HEK293 (cell line): ENCODE results near the gene FBXO2.
A peak's percentile ranks its signal among the peaks of the same experiment; 100 is the strongest.

Source experiments
- CTCF ChIA-PET: fragments of 350-600 bp; formaldehyde crosslinking; extraction: SDS; loops from one replicate; lab custom pipeline; 2021; ENCODE audit warnings: antibody characterized with exemption; lab: Yijun Ruan, JAX
- POLR2A ChIA-PET: fragments of 300-600 bp; formaldehyde crosslinking; extraction: SDS; loops from one replicate; lab custom pipeline; 2020; ENCODE audit warnings: antibody characterized with exemption, inconsistent platforms; lab: Yijun Ruan, JAX
- H3K27ac ChIP-seq: fragments of 200-500 bp; sonication (Bioruptor generic); 2 replicates; pipeline ENCODE4 v1.5.1; 2014; ENCODE audit warnings: low read depth, low read length, control low read depth, inconsistent platforms; ENCODE audit errors: extremely low read depth
- H3K36me3 ChIP-seq, 2 experiments: fragments of 200-500 bp in 1 of 2; sonication (Bioruptor generic) in 1 of 2; 1 replicate in 1 of 2; 2 replicates in 1 of 2; pipeline ENCODE4 v1.5.1; 2014 to 2017; ENCODE audit warnings: inconsistent platforms in 2 of 2, low read length in 2 of 2; ENCODE audit not compliant: control insufficient read depth in 2 of 2, insufficient read depth in 1 of 2
- H3K4me1 ChIP-seq: fragments of 200-500 bp; sonication (Bioruptor generic); 2 replicates; pipeline ENCODE4 v1.5.1; 2014; ENCODE audit warnings: mild to moderate bottlenecking, low read length, inconsistent platforms; ENCODE audit not compliant: control insufficient read depth, insufficient read depth
- H3K4me3 ChIP-seq: 2 replicates; pipeline ENCODE4 v1.5.1; 2011; ENCODE audit warnings: low read depth, mild to moderate bottlenecking, control low read depth, low read length, moderate library complexity
- H3K9me3 ChIP-seq: fragments of 200-500 bp; sonication (Bioruptor generic); 2 replicates; pipeline ENCODE4 v1.5.1; 2014; ENCODE audit warnings: low read depth, low read length, inconsistent platforms; ENCODE audit not compliant: control insufficient read depth, insufficient read depth
- EGR2 ChIP-seq: fragments of 450-650 bp; formaldehyde crosslinking; IDR thresholded peaks from 2 replicates; pipeline ENCODE4 v1.5.1; 2016; ENCODE audit warnings: low read depth, missing biosample characterization, missing genetic modification characterization
- FEZF1 ChIP-seq: fragments of 450-650 bp; formaldehyde crosslinking; IDR thresholded peaks from 2 replicates; pipeline ENCODE4 v1.5.1; 2016; ENCODE audit warnings: missing biosample characterization, missing genetic modification characterization
- GLIS2 ChIP-seq: fragments of 450-650 bp; formaldehyde crosslinking; IDR thresholded peaks from 2 replicates; pipeline ENCODE4 v1.5.1; 2016; ENCODE audit warnings: missing biosample characterization, missing genetic modification characterization
- HOXD13 ChIP-seq: sonication (generic); formaldehyde crosslinking; IDR thresholded peaks from 2 replicates; pipeline ENCODE4 v1.8.0; 2022; ENCODE audit warnings: missing genetic modification reagents, borderline replicate concordance
- SP2 ChIP-seq: fragments of 450-650 bp; formaldehyde crosslinking; IDR thresholded peaks from 2 replicates; pipeline ENCODE4 v1.5.1; 2016; ENCODE audit warnings: missing biosample characterization, missing genetic modification characterization
- SP7 ChIP-seq: fragments of 450-650 bp; formaldehyde crosslinking; IDR thresholded peaks from 2 replicates; pipeline ENCODE4 v1.5.1; 2016; ENCODE audit warnings: missing biosample characterization, missing genetic modification characterization
- YY1 ChIP-seq: fragments of 450-650 bp; formaldehyde crosslinking; IDR thresholded peaks from 2 replicates; pipeline ENCODE4 v1.5.1; 2018; ENCODE audit warnings: missing biosample characterization, missing genetic modification characterization
- ZFP69B ChIP-seq: fragments of 450-650 bp; formaldehyde crosslinking; IDR thresholded peaks from 2 replicates; pipeline ENCODE4 v1.5.1; 2016; ENCODE audit warnings: missing biosample characterization, missing genetic modification characterization
- ZNF174 ChIP-seq: fragments of 450-650 bp; formaldehyde crosslinking; IDR thresholded peaks from 2 replicates; pipeline ENCODE4 v1.5.0; 2017; ENCODE audit warnings: missing biosample characterization, mild to moderate bottlenecking, missing genetic modification characterization
- ZNF221 ChIP-seq: fragments of 450-650 bp; formaldehyde crosslinking; IDR thresholded peaks from 2 replicates; pipeline ENCODE4 v1.5.1; 2017; ENCODE audit warnings: missing biosample characterization, missing genetic modification characterization, borderline replicate concordance
- ZNF561 ChIP-seq: fragments of 450-650 bp; IDR thresholded peaks from 2 replicates; pipeline ENCODE4 v1.5.1; 2018; ENCODE audit warnings: missing biosample characterization, missing genetic modification characterization, borderline replicate concordance
- ZNF610 ChIP-seq: fragments of 450-650 bp; formaldehyde crosslinking; IDR thresholded peaks from 2 replicates; pipeline ENCODE4 v1.5.1; 2016; ENCODE audit warnings: missing biosample characterization, missing genetic modification characterization, borderline replicate concordance
- ZNF623 ChIP-seq: fragments of 450-650 bp; formaldehyde crosslinking; IDR thresholded peaks from 2 replicates; pipeline ENCODE4 v1.5.1; 2016; ENCODE audit warnings: missing biosample characterization, missing genetic modification characterization
- ZNF776 ChIP-seq: fragments of 450-650 bp; formaldehyde crosslinking; IDR thresholded peaks from 2 replicates; pipeline ENCODE4 v1.5.0; 2017; ENCODE audit warnings: missing biosample characterization, missing genetic modification characterization, borderline replicate concordance
- ZXDB ChIP-seq: fragments of 450-650 bp; formaldehyde crosslinking; IDR thresholded peaks from 2 replicates; pipeline ENCODE4 v1.5.1; 2016; ENCODE audit warnings: missing biosample characterization, missing genetic modification characterization
- TF ChIP-seq, protein P1 (sequence below): fragments of 450-650 bp; formaldehyde crosslinking; IDR thresholded peaks from 2 replicates; pipeline ENCODE4 v1.5.1; 2017; ENCODE audit warnings: missing biosample characterization, mild to moderate bottlenecking, missing genetic modification characterization, moderate library complexity
- TF ChIP-seq, protein P2 (sequence below): fragments of 450-650 bp; formaldehyde crosslinking; IDR thresholded peaks from 2 replicates; pipeline ENCODE4 v1.5.1; 2016; ENCODE audit warnings: missing biosample characterization, missing genetic modification characterization, low read depth
- TF ChIP-seq, protein P3 (sequence below): fragments of 450-650 bp; formaldehyde crosslinking; IDR thresholded peaks from 2 replicates; pipeline ENCODE4 v1.5.1; 2016; ENCODE audit warnings: missing biosample characterization, missing genetic modification characterization
- TF ChIP-seq, protein P4 (sequence below): fragments of 450-650 bp; formaldehyde crosslinking; IDR thresholded peaks from 2 replicates; pipeline ENCODE4 v1.5.1; 2016; ENCODE audit warnings: missing biosample characterization, missing genetic modification characterization
- TF ChIP-seq, protein P5 (sequence below): fragments of 450-650 bp; IDR thresholded peaks from 2 replicates; pipeline ENCODE4 v1.5.1; 2018; ENCODE audit warnings: missing biosample characterization, mild to moderate bottlenecking, missing genetic modification characterization
- TF ChIP-seq, protein P6 (sequence below): fragments of 450-650 bp; formaldehyde crosslinking; IDR thresholded peaks from 2 replicates; pipeline ENCODE4 v1.5.1; 2017; ENCODE audit warnings: missing biosample characterization, missing genetic modification characterization

FBXO2 gene

DNA sequence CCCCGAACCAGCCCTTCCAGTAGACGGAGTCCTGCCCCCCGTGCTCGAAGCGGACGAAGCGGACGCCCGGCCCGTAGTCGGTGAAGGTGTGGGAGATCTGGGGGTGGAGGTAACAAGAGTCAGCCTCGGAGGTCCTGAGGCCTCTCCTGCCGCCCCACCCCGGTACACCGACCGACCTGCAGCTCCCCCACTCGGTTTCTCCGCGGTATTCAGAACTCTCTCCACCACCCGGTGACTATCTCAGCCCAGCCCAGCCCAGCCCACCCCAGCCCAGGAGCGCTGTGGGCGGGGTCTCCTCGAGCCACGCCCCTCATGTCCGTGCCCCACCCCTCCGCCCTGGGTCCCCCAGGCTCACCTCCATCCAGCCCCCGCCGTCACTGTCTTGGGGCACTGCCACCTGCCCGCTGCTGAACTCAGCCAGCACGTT is 5.5 kb downstream of the FBXO2 start (continued):
- TF ChIP-seq SP2 (peak; percentile 44), ZNF561 (tag by site-specific recombination) (no peak), ZNF610 (tag by site-specific recombination) (no peak), EGR2 (tag by site-specific recombination) (peak; percentile 24; the same call in 1 of the 2 replicates), GLIS2 (tag by site-specific recombination) (0 out of 2 replicates have a peak, but pooled peaks have one; percentile 14)
- TF ChIP-seq, all 188 proteins: peak for 8

DNA sequence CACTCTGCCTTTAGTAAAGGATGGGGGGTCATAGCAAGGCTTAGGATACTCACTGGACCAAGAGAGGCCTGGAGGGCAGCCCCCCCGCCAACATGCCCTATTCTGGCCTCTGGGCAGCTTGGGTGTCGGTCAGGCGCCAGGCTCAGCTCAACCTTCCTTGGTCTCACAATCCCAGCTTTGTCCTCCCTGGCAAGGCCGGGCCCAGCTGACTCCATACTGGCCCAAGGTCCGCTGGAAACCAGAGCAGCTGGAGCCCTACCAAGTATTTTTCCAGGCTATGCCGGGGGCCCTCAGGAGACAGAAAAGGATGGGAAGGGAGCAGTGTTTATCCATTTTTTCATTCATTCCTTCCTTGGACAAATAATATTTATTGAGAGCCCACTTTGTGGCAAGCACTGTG is 6.2 kb downstream of the FBXO2 start:
- no peak overlapping the region for H3K4me3 ChIP-seq
- ChIA-PET POLR2A (interaction anchor here (0.7 kb wide), 1 partner anchor 384 kb away, joined by 4 read pairs; no protein-coding TSS in a partner anchor), CTCF (interaction anchor here (2.4 kb wide), 1 partner anchor 611 kb away, joined by 12 read pairs; no protein-coding TSS in a partner anchor)
- H3K9me3 ChIP-seq, result no peaks in the 10 kb centered on the region
- no peak overlapping the region for H3K27ac ChIP-seq
- TF ChIP-seq, protein P1, sequence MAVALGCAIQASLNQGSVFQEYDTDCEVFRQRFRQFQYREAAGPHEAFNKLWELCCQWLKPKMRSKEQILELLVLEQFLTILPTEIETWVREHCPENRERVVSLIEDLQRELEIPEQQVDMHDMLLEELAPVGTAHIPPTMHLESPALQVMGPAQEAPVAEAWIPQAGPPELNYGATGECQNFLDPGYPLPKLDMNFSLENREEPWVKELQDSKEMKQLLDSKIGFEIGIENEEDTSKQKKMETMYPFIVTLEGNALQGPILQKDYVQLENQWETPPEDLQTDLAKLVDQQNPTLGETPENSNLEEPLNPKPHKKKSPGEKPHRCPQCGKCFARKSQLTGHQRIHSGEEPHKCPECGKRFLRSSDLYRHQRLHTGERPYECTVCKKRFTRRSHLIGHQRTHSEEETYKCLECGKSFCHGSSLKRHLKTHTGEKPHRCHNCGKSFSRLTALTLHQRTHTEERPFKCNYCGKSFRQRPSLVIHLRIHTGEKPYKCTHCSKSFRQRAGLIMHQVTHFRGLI (tag by site-specific recombination), result peak; percentile 65; the same call in 1 of the 2 replicates
- TF ChIP-seq YY1 (tag by site-specific recombination), result no peak
- H3K4me1 ChIP-seq, result no peaks in the 10 kb centered on the region
- no peaks in the 10 kb centered on the region for H3K36me3 ChIP-seq

DNA sequence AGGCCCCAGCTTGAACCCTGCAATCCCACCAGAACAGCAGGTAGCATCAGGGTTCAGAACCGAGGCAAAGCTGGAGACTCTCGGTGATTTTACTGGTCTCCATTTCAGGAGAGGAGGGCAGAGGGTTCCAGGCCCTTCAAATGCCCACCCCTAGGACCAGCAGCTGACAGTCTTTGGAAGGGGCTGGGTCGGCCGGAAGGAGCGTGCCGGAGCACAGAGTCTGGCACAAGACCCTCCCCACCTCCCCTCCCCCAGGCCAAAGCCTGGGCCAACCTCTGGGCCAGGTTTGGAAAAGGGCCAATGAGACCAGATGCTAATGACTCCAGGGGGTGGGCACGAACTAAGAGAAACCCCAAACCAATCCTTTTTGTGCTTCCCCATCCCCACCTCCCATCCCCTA is 6.9 kb downstream of the FBXO2 start:
- Histone ChIP-seq H3K9me3 (no peaks in the 10 kb centered on the region), H3K4me1 (no peaks in the 10 kb centered on the region), H3K27ac (no peak overlapping the region), H3K36me3 (no peaks in the 10 kb centered on the region), H3K4me3 (no peak overlapping the region)
- CTCF ChIA-PET, result interaction anchor here (0.5 to 2.4 kb wide), 4 partner anchors 123 to 610 kb away, joined by 3 to 12 read pairs (median 4); partner anchors contain the start of gene DISP3
- TF ChIP-seq, protein P2, sequence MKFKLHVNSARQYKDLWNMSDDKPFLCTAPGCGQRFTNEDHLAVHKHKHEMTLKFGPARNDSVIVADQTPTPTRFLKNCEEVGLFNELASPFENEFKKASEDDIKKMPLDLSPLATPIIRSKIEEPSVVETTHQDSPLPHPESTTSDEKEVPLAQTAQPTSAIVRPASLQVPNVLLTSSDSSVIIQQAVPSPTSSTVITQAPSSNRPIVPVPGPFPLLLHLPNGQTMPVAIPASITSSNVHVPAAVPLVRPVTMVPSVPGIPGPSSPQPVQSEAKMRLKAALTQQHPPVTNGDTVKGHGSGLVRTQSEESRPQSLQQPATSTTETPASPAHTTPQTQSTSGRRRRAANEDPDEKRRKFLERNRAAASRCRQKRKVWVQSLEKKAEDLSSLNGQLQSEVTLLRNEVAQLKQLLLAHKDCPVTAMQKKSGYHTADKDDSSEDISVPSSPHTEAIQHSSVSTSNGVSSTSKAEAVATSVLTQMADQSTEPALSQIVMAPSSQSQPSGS (tag by site-specific recombination), result no peak
- TF ChIP-seq ZNF623 (tag by site-specific recombination) (no peak), ZFP69B (tag by site-specific recombination) (no peak), FEZF1 (tag by site-specific recombination) (no peak), SP7 (tag by site-specific recombination) (no peak), ZNF174 (tag by site-specific recombination) (no peak), ZNF776 (tag by site-specific recombination) (no peak), ZXDB (tag by site-specific recombination) (no peak), HOXD13 (no peak), ZNF221 (no peak)
- TF ChIP-seq, protein P3, sequence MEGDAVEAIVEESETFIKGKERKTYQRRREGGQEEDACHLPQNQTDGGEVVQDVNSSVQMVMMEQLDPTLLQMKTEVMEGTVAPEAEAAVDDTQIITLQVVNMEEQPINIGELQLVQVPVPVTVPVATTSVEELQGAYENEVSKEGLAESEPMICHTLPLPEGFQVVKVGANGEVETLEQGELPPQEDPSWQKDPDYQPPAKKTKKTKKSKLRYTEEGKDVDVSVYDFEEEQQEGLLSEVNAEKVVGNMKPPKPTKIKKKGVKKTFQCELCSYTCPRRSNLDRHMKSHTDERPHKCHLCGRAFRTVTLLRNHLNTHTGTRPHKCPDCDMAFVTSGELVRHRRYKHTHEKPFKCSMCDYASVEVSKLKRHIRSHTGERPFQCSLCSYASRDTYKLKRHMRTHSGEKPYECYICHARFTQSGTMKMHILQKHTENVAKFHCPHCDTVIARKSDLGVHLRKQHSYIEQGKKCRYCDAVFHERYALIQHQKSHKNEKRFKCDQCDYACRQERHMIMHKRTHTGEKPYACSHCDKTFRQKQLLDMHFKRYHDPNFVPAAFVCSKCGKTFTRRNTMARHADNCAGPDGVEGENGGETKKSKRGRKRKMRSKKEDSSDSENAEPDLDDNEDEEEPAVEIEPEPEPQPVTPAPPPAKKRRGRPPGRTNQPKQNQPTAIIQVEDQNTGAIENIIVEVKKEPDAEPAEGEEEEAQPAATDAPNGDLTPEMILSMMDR (tag by site-specific recombination), result no peak
- TF ChIP-seq, protein P4, sequence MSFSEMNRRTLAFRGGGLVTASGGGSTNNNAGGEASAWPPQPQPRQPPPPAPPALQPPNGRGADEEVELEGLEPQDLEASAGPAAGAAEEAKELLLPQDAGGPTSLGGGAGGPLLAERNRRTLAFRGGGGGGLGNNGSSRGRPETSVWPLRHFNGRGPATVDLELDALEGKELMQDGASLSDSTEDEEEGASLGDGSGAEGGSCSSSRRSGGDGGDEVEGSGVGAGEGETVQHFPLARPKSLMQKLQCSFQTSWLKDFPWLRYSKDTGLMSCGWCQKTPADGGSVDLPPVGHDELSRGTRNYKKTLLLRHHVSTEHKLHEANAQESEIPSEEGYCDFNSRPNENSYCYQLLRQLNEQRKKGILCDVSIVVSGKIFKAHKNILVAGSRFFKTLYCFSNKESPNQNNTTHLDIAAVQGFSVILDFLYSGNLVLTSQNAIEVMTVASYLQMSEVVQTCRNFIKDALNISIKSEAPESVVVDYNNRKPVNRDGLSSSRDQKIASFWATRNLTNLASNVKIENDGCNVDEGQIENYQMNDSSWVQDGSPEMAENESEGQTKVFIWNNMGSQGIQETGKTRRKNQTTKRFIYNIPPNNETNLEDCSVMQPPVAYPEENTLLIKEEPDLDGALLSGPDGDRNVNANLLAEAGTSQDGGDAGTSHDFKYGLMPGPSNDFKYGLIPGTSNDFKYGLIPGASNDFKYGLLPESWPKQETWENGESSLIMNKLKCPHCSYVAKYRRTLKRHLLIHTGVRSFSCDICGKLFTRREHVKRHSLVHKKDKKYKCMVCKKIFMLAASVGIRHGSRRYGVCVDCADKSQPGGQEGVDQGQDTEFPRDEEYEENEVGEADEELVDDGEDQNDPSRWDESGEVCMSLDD, result no peak
- TF ChIP-seq, protein P5, sequence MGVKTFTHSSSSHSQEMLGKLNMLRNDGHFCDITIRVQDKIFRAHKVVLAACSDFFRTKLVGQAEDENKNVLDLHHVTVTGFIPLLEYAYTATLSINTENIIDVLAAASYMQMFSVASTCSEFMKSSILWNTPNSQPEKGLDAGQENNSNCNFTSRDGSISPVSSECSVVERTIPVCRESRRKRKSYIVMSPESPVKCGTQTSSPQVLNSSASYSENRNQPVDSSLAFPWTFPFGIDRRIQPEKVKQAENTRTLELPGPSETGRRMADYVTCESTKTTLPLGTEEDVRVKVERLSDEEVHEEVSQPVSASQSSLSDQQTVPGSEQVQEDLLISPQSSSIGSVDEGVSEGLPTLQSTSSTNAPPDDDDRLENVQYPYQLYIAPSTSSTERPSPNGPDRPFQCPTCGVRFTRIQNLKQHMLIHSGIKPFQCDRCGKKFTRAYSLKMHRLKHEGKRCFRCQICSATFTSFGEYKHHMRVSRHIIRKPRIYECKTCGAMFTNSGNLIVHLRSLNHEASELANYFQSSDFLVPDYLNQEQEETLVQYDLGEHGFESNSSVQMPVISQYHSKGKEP, result no peak
- TF ChIP-seq, protein P6, sequence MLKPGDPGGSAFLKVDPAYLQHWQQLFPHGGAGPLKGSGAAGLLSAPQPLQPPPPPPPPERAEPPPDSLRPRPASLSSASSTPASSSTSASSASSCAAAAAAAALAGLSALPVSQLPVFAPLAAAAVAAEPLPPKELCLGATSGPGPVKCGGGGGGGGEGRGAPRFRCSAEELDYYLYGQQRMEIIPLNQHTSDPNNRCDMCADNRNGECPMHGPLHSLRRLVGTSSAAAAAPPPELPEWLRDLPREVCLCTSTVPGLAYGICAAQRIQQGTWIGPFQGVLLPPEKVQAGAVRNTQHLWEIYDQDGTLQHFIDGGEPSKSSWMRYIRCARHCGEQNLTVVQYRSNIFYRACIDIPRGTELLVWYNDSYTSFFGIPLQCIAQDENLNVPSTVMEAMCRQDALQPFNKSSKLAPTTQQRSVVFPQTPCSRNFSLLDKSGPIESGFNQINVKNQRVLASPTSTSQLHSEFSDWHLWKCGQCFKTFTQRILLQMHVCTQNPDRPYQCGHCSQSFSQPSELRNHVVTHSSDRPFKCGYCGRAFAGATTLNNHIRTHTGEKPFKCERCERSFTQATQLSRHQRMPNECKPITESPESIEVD (tag by site-specific recombination), result no peak
- POLR2A ChIA-PET, result interaction anchor here (0.7 kb wide), 1 partner anchor 385 kb away, joined by 4 read pairs; no protein-coding TSS in a partner anchor
